HK-2 (cell line): ENCODE data around the gene ZSWIM6.
"Not testable (repeated sequence)": the region's sequence is repeated elsewhere in the genome, so short reads cannot be mapped to it uniquely, and the experiment has no call there.

Experiments
- DNase-seq: peaks from one replicate; pipeline ENCODE4 v3.0.0-alpha.2; 2018; ENCODE audit not compliant: unreplicated experiment

Gene ZSWIM6

GRCh38 chr5:61407706-61408270, 75.7 kb downstream of the ZSWIM6 start:
- DNase-seq: no peak

DNA sequence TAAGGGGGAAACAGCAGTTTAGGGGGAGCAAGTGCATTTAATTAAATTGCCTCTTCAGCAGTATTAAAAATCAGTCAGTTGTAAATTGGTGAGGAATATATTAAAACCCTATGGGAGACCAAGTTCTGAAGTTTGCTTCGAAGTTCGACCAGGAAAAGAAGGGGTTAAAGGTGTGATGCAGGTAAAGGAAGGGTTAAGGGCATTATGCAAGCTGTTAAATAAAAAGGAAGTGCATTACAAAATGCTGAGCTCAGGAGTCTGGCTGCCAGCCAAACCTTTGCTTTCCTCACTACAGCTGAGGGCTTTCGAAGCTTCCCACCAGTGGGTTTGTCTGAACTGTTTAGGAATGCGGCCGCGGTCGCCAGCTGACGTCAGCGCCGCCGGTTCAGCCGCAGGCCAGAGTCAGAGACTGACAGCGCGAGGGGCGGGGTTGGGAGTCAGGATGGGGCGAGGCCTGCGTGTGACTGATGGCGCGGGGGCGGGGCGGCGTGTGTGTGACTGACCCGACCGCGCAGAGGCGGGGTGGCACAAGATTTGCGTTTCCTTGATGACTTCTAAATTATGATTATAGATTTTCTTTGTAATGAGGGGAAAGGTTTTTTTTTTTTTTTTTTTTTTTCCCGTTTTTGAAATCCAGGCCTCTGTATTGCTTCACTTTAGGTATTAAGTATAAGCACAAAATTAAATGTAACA, 76.6 kb downstream of the ZSWIM6 start:
- DNase-seq: peak; percentile 97

GRCh38 chr5:61409568-61409967, 77.5 kb downstream of the ZSWIM6 start:
- DNase-seq: peak; percentile 36

GRCh38 chr5:61410811-61411210, 78.8 kb downstream of the ZSWIM6 start:
- DNase-seq: no peak

- no peak for DNase-seq
These were observed 80.3 kb downstream of the ZSWIM6 start for GRCh38 chr5:61412361-61412760.

- not testable (repeated sequence) for DNase-seq
These were observed 81.1 kb downstream of the ZSWIM6 start for GRCh38 chr5:61413205-61413604.

DNA sequence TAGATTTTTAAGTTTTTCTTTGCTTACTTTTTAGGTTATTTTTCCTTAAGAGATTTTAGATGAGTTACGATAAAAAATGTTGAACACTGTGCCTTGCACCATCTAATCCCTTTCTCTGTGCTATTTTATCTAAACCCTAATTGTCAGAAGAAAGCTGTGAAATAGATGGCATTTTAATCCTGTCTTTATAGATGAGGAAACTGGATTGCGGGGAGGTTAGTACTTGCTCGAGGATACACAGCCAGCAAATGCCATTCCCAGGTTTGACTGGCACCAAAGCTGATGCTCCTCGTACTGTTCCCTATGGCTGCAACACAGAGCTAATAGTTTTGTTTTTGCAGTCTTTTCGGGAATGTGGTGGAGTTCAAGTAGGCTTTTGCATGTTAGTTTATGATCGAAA, 82.7 kb downstream of the ZSWIM6 start:
- DNase-seq: no peak

- DNase-seq: no peak
These were observed 84.0 kb downstream of the ZSWIM6 start for GRCh38 chr5:61416010-61416409.

- no peak for DNase-seq
These were observed 84.4 kb downstream of the ZSWIM6 start for GRCh38 chr5:61416420-61416819.

GRCh38 chr5:61417340-61417739, 85.3 kb downstream of the ZSWIM6 start:
- DNase-seq: no peak

- DNase-seq: no peak
These were observed 85.8 kb downstream of the ZSWIM6 start for GRCh38 chr5:61417851-61418250.

DNA sequence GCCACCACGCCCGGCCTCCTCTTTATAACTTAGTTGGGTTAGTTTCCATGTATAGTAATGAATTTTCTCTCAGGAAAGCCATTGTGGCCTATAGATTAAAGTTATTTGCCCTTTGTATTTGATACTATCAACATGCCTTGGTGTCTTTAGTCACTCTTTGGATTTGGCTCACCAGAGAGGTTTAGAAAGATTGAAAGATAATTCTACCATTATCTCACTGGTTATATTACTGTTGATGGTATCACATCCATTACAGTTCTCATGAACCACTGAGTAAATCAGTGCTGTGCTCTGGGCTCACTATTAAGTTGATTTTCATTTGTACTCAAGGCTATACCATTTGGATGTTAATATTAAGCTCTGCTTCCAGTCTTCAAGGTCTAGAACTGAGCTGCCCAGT, 87.0 kb downstream of the ZSWIM6 start:
- no peak for DNase-seq

DNA sequence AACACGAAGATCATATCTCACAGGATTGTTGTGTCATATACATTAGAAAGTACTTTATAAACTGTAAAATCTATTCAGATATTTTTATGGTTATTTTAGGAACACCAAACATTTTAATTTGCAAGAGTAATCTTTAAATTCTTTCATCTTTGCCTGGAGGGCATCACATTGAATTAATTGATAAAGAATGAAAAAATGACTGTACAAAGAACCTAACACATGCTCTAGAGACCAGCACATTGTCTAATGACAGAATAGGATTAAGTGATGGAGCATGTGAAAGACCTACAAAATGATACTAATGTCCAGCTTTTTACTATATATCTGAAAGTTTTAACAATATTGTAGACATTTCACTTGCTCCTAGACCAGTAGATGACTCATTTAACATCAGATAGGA, 88.0 kb downstream of the ZSWIM6 start:
- DNase-seq: no peak

DNA sequence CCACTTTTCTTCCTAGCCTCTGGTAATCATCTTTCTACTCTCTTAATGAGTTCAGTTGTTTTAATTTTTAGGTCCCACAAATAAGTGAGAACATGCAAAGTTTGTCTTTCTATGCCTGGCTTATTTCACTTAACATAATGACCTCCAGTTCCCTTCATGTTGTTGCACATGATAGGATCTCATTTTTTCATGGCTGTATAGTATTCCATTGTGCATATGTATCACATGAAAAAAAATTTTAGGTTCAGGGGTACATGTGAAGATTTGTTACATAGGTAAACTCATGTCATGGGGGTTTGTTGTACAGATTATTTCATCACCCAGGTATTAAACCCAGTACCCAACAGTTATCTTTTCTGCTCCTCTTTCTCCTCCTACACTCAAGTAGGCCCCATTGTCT, 89.2 kb downstream of the ZSWIM6 start:
- not testable (repeated sequence) for DNase-seq

- DNase-seq: no peak
These were observed 91.6 kb downstream of the ZSWIM6 start for GRCh38 chr5:61423487-61424145.

GRCh38 chr5:61425918-61426317, 93.9 kb downstream of the ZSWIM6 start:
- no peak for DNase-seq

DNA sequence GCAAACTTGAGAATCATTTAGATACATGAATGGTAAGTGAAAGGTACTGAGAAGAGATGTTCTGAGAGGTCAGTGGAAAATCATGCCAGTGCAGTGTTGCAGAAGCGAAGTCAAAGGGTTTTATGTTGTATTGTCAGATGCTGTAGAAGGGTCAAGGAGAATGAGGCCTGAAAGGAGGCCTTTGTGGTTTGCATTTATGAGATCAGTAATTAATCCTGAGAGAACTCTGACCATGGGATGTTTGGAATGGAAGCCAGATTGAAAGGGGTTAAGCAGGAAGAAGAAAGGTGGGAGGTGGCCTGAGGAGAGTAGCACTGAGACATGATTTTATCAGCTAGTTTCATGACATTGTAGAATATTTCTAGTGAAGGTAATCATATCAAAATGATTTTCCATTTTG, 97.8 kb downstream of the ZSWIM6 start:
- no peak for DNase-seq

DNA sequence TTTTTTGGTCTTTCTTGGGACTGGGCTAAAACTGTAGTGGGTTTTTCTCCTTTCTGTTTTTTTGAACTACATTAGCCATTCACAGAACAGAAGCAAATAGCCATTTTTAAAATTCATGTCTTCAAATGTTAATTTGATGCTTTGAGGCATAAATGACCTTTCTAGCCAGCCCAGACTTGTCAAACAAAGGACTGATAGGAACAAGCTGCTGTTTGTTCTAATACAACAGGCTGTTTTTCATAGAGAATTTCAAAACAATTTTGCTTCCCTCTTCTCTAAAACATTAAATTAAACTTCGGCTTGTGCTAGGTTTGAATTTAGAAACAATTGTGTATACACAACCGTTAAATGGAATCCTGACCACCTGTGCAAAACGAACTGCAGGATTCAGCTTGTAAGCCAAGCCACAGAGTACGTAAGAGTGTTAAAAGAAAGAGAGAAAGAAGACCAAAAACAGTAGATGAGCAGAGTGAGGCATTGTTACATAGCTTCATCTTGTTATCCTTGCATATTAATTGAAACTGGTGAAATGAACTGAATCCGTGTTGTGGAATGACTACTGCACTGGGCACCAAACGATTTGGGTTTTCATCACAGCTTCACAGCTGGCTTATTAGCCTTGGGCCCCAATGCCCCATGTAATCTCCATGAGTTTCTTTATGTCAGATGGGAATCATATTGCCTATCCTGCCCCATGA, 100.0 kb downstream of the ZSWIM6 start:
- no peak for DNase-seq

DNA sequence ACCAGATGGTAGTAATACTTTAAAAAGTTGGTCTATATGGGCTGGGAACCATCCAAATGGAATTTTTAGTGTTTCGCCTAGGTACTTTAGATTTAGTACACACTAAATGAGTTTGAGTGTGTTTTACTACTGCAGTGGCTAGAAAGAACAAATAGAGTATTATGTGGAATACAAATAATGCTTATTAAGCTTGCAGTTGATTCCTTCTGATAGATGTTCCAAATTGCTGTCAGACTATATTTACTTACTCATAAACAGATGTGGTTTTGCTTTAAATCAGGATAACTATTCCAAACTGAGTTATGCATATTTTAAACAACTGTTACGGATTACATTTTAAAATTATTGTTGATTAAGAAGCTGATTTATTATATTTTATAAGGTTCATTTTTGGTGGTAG, 103.3 kb downstream of the ZSWIM6 start:
- no peak for DNase-seq

DNA sequence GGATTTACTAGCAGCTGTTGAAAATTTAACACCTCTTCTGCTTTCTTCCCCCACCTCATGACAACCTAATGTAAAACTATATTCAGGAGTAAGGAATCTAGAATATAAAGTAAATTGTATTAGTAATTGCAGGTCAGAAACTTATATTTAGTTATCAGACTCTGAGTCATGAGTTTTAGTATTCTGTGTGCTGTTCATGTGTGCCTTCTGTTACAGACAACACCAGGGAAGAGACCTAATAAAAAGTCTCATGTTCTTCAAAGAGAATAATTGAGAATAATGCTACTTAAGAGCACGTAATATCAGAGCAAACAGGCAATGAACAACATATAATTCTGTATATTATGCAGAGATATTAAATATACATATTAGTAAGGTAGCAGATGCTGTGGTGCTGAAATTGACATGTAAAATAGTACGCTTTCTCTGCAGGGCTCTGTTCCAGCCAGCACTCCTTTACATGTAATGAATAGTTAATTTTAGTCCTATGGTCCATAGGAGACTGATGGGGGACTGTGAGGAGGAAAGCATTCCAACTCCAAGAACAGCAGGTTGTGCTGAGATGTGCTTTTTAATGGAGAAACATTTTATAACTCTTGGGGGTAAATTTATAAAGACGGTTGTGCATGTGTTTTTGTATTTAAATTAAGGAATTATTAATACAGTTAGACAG, 106.4 kb downstream of the ZSWIM6 start:
- DNase-seq: no peak

DNA sequence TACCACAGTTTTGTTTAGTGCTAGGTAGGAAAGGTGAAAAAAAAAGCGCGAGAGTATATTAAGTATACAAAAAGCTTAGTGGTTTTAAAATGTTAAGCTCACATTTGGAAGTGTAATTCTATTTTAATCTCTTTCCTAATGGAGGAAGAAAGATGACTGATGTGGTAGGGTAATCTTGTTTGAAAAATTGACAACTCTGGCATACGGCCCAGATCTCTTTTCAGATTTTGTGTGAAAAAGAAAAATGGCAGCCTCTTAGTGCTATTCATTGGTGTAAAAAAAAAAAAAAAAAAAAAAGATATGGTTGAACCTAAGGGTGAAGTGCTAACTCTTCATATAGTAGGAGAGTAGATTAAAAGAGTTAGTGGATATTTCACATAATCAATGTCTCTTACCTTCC, 108.0 kb downstream of the ZSWIM6 start:
- no peak for DNase-seq

DNA sequence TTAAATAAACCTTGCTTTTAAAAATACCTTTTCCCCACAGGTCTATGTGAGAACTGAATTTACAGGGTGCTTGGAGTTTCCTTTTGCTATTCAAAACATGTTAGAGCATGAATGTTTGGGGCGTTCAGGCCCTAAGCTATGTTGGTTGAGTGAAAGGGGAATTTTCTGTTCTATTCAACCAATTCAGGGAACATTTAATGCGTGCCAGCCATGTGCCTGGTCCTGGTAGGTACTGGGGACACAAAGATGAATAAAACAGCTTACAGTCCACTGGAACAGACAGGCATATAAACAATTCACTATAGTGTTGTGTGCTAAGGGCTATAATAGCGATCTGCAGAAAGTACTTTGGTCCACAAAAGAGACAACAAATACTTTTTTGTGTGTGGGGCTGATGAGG, 108.5 kb downstream of the ZSWIM6 start:
- DNase-seq: no peak
